OCI-M1 (cell line): Measurements from ENCODE around the gene KLHL25.

Experiments used
- DNase-seq: peaks from one replicate; lab custom pipeline; 2025; lab: John Stamatoyannopoulos, UW

The KLHL25 gene

GRCh38 chr15:85760531-85761371 is 34.0 kb downstream of the KLHL25 start:
- DNase-seq: no peak

- no peak for DNase-seq
Measured at GRCh38 chr15:85760049-85760448, 34.7 kb downstream of the KLHL25 start.

- no peak for DNase-seq
Measured at GRCh38 chr15:85759376-85759775, 35.3 kb downstream of the KLHL25 start.

- no peak for DNase-seq
Measured at GRCh38 chr15:85758655-85758978, 36.1 kb downstream of the KLHL25 start.

GRCh38 chr15:85757939-85758654 is 36.6 kb downstream of the KLHL25 start:
- DNase-seq: no peak

GRCh38 chr15:85757073-85757938 is 37.4 kb downstream of the KLHL25 start:
- no peak for DNase-seq

- no peak for DNase-seq
Measured at GRCh38 chr15:85756411-85757072, 38.2 kb downstream of the KLHL25 start.

- DNase-seq: no peak
Measured at GRCh38 chr15:85755942-85756341, 38.8 kb downstream of the KLHL25 start.

GRCh38 chr15:85755471-85755870 is 39.3 kb downstream of the KLHL25 start:
- no peak for DNase-seq

GRCh38 chr15:85754989-85755388 is 39.7 kb downstream of the KLHL25 start:
- DNase-seq: no peak

- no peak for DNase-seq
Measured at GRCh38 chr15:85753791-85754452, 40.8 kb downstream of the KLHL25 start.

- DNase-seq: no peak
Measured at GRCh38 chr15:85753261-85753660, 41.5 kb downstream of the KLHL25 start.

- no peak for DNase-seq
Measured at GRCh38 chr15:85752491-85752961, 42.2 kb downstream of the KLHL25 start.

- DNase-seq: no peak
Measured at GRCh38 chr15:85752124-85752475, 42.6 kb downstream of the KLHL25 start.

GRCh38 chr15:85751291-85752123 is 43.2 kb downstream of the KLHL25 start:
- no peak for DNase-seq

- DNase-seq: no peak
Measured at GRCh38 chr15:85750319-85751290, 44.1 kb downstream of the KLHL25 start.

GRCh38 chr15:85749261-85750151 is 45.2 kb downstream of the KLHL25 start:
- DNase-seq: no peak

- DNase-seq: no peak
Measured at GRCh38 chr15:85748729-85749128, 46.0 kb downstream of the KLHL25 start.
